CD4-positive, alpha-beta T cell treated with Interleukin-6 for 4 hours (primary cell): ENCODE measurements around the gene BBS9.

ENCODE experiments used
- DNase-seq: peaks from one replicate; pipeline ENCODE4 v3.0.0-alpha.2; 2020; ENCODE audit warnings: mixed read lengths

Gene BBS9

GRCh38 chr7:33624215-33624614 is 494.9 kb downstream of the BBS9 start:
- no peak for DNase-seq

GRCh38 chr7:33626869-33627268 is 497.5 kb downstream of the BBS9 start:
- DNase-seq: no peak

- no peak for DNase-seq
These were observed 498.4 kb downstream of the BBS9 start for GRCh38 chr7:33627741-33628140.

GRCh38 chr7:33628894-33629293 is 499.5 kb downstream of the BBS9 start:
- DNase-seq: no peak

GRCh38 chr7:33630359-33630758 is 501.0 kb downstream of the BBS9 start:
- no peak for DNase-seq

GRCh38 chr7:33632322-33632721 is 503.0 kb downstream of the BBS9 start:
- no peak for DNase-seq

GRCh38 chr7:33632840-33633525 is 503.6 kb downstream of the BBS9 start:
- DNase-seq: no peak

GRCh38 chr7:33634606-33635005 is 505.2 kb downstream of the BBS9 start:
- no peak for DNase-seq

GRCh38 chr7:33636359-33636758 is 507.0 kb downstream of the BBS9 start:
- DNase-seq: no peak

- DNase-seq: no peak
These were observed 510.3 kb downstream of the BBS9 start for GRCh38 chr7:33639552-33640197.

- DNase-seq: no peak
These were observed 511.4 kb downstream of the BBS9 start for GRCh38 chr7:33640741-33641140.

- DNase-seq: no peak
These were observed 512.9 kb downstream of the BBS9 start for GRCh38 chr7:33642312-33642711.

- no peak for DNase-seq
These were observed 514.2 kb downstream of the BBS9 start for GRCh38 chr7:33643530-33643929.

- no peak for DNase-seq
These were observed 515.1 kb downstream of the BBS9 start for GRCh38 chr7:33644489-33644888.

GRCh38 chr7:33645104-33645503 is 515.7 kb downstream of the BBS9 start:
- no peak for DNase-seq

- DNase-seq: no peak
These were observed 516.8 kb downstream of the BBS9 start for GRCh38 chr7:33646166-33646565.

GRCh38 chr7:33646891-33647391 is 517.6 kb downstream of the BBS9 start:
- no peak for DNase-seq

- no peak for DNase-seq
These were observed 520.4 kb downstream of the BBS9 start for GRCh38 chr7:33649476-33650441.

GRCh38 chr7:33650828-33651227 is 521.5 kb downstream of the BBS9 start:
- no peak for DNase-seq

GRCh38 chr7:33651998-33652515 is 522.7 kb downstream of the BBS9 start:
- DNase-seq: no peak

- DNase-seq: no peak
These were observed 525.3 kb downstream of the BBS9 start for GRCh38 chr7:33654676-33655075.
